ENCODE data around the gene TMEM95.

GRCh38 chr17:7403727-7403976 is 48.7 kb downstream of the TMEM95 start:
- TF ChIP-seq ZNF274 (IDR thresholded peaks at IDR 0.05; ENCODE audit: low read depth, low read length), result no peak
- no peak for TF ChIP-seq YY1 (IDR thresholded peaks at IDR 0.05; ENCODE audit: insufficient read depth, insufficient read length)
- no peak for TF ChIP-seq SUZ12 (IDR thresholded peaks at IDR 0.05; ENCODE audit: extremely low read depth, insufficient read depth, insufficient read length)

Data from NT2/D1 (cell line).